Stimulated activated CD8-positive, alpha-beta memory T cell treated with anti-CD3 and anti-CD28 coated beads, Interleukin-15, amount 100 ng/mL, for 4 hours (primary cell): ENCODE results near the gene NAA38.
A peak's percentile ranks its signal among the peaks of the same experiment; 100 is the strongest.
"Not testable (repeated sequence)": the region's sequence is repeated elsewhere in the genome, so short reads cannot be mapped to it uniquely, and the experiment has no call there.

ENCODE experiments used
- DNase-seq, 2 donors: peaks; one replicate each; pipeline ENCODE4 v3.0.0-alpha.2; 2020; ENCODE audit warnings: low read depth in 2 of 2

The NAA38 gene

DNA sequence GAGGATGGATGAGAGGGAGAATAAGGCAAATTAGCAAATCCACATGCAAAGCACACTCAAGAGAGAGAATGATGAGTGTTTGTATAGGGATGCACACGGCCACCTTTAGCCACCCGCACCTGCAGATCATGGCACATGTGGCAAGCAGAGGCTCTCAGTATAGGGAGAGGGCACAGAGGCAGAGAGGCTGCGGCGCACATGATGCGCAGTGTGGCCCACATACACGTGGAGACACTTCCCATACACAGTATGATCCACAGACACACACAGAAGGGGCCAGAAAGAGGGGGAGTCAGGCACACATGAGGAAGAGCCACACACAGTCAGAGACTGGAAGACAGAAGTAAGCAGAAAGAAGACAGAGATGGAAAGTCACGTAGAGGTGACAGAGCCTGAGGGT, 24.7 kb upstream of the NAA38 start:
- no peak for DNase-seq

- no peak for DNase-seq
Measured at GRCh38 chr17:7881276-7882054, 24.1 kb upstream of the NAA38 start.

DNA sequence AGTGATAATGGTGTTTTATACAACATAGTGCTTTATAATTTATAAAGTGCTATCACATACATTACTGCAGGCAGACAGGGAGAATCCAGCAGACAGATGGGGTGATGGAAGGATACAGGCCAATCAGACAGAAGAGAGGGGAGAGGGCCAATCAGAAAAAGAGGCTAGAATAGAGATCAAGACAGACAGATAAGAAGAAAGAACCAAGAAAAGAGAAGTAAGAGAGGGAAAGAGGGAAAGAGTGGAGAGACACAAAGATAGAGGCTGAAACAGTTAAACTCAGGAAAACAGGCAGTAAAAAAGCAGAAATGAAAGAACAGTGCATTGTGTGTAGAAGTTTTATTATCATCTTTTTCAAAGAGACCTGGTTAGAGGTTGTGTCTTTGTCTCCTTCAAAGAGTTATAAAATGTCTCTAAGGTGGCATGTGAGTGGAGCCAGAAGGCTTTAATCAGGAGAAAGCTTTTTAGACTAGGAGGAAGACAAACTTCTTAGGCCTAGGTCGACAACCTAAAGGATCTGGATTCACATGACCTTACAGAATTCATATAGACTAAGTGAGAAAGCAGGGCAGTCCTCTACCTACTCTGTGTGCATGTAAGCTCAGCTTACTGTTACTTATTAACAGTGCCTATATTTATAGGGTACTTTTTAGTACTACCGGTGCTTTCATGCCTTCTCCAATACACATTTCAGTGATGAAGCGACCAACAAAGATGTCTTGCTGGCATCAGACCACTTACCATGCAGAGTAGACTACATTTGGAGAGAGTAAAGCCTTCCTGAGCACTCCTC, 22.9 kb upstream of the NAA38 start:
- no peak for DNase-seq

DNA sequence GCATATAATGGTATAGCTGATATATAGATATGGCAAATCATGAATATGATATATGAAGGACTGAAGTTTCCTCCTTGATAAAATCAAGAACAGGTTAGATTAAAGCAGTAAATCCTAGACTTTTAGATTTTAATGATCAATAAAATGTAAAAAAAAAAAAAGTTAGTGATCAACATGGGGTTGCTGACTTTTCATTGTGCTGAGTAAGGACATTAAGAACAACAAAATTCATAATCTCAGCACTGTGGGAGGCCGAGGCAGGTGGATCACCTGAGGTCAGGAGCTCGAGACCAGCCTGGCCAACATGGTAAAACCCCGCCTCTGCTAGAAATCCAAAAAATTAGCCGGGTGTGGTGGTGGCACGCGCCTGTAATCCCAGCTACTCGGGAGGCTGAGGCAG, 20.9 kb upstream of the NAA38 start:
- DNase-seq = no peak

DNA sequence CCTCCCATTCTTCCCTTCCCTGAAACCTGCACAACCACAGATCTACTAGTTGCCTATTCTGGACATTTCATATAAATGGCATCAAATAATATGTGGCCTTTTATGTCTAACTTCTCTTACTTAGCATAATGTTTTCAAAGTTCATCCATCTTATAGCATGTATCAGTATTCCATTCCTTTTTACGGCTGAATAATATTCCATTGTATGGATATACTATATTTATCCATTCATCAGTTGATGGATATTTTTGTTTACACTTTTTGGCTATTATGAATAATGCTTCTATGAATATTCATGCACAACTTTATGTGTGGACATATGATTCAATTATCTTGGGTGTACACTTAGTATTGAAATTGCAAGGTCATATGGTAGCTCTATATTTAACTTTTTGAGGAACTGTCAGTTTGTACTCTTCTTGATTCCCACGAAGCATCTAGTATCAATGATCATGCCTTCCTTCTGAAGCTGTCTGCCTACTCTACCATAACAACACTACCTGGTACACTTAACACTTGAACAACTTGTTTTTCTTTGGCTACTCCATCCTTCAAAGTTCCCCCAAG, 18.5 kb upstream of the NAA38 start:
- no peak for DNase-seq

DNA sequence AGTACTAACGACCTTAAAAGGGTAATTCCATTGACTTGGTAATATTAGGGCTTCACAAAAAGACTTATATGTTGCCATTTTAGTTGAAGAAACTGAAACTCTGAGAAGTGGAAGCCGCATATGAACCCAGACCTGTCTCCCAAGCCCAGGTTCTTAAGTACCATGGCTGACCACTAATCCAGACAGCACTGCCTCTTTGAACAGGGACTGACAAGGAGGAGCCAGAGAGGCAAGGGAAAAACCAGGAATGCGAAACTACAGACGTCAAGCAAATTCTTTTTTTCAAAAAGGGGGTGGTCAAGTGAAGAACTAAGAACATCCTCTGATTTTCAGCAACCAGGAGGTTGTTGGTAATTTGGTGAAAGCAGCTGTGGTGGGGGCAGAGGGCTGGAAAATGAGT, 15.7 kb upstream of the NAA38 start:
- no peak for DNase-seq

- no peak for DNase-seq
Measured at GRCh38 chr17:7867881-7868329, 10.5 kb upstream of the NAA38 start.

GRCh38 chr17:7864995-7865650, 7.8 kb upstream of the NAA38 start:
- DNase-seq = no peak

DNA sequence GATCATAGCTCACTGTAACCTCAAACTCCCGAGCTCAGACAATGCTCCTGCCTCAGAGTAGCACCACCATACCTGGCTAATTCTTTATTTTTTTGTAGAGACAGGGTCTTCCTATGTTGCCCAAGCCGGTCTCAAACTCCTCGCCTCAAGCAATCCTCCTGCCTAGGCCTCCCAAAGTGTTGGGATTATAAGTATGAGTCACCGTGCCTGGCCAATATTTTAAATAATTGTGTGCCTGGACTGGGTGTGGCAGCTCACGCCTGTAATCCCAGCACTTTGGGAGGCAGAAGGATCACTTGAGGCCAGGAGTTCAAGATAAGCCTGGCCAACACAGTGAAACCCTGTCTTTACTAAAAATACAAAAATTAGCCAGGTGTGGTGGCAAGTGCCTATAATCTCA, 7.0 kb upstream of the NAA38 start:
- not testable (repeated sequence) for DNase-seq

- no peak for DNase-seq
Measured at GRCh38 chr17:7862692-7863437, 5.5 kb upstream of the NAA38 start.

DNA sequence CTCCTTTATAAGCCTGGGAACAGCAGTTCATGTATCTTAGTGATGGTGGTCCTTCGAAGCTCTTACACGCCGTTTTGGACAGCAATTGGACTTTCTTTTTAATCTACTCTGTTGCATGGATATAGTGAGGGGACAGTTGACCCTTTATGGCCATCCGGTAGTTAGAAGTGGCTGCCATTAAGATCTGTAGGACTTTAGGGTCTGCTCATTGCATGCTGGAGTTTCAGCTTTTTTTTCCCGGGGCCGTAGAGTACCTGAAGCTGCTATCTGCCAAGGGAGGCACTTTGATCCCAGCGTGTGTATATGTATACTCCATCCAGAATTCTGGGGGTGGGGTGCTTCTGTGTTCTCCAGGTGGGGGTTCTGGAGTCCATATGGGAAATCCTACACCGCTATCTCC, 1.7 kb upstream of the NAA38 start:
- no peak for DNase-seq

DNA sequence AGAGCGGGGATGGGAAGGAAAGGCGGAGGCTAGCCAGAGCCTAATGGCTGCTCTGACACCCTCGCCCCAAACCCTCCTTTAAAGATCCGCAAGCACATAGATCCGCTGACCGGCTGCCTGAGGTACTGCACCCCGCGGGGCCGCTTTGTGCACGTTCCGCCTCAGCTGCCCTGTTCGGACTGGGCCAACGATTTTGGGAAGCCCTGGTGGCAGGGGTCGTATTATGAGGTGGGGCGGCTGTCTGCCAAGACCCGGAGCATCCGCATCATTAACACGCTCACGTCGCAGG, 1.1 kb upstream of the NAA38 start:
- no peak for DNase-seq

DNA sequence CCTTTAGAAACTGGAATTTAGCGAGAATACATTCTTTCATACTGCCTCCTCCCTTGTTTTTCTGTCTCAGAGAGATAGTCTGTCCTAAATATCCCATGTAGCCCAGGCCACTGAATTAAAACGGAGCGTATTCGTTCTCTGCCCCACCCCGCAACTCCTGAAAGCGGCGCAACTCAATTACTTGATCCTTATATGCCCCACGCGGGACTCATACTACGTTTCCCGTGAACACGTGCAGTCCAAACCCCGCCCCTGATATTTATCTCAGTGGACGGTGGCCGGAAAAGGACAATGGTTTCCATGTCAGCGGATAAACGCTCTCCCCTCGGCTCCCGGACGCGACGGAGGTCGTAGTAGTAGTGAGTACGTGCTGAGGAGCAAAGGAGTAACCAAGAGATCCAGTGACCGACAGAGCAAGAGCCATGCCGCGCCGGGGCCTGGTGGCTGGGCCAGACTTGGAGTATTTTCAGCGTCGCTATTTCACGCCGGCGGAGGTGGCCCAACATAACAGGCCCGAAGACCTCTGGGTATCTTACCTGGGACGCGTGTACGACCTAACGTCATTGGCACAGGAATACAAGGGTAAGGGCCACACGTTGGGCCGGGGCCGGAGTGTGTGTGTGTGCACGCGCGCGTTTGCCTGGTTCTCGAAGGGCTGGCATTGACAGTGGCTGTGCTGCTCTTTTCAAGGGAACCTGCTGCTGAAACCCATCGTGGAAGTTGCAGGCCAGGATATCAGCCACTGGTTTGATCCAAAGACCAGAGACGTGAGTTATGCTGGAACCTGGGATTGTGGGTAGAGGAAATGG, 558 bp upstream of the NAA38 start, which contains the start of gene CYB5D1:
TSS of gene CYB5D1 (plus strand) at position 291 of the 809 bp plus-strand sequence. CDS start at position 423, 132 bp downstream.
- DNase-seq = peak; percentile 71 to 80

- DNase-seq = no peak
Measured at GRCh38 chr17:7856011-7856810, 1.1 kb downstream of the NAA38 start.

DNA sequence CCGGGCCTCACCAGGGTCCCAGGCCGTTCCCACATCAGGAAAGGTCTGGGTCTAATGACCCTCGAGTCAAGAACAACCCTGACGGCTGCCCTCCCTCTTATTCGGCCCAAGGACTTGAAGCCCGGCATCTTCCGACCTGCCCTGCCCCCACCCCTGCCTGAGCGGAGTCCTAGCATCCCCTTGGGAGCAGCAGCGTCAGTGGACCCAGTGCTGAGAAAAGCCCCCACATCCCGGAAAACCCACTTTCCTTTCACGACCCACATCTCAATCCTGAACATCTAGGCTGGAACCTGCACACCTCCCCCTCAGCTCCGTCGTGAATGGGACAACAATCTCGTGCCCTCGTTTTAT, 1.7 kb downstream of the NAA38 start:
- no peak for DNase-seq

DNA sequence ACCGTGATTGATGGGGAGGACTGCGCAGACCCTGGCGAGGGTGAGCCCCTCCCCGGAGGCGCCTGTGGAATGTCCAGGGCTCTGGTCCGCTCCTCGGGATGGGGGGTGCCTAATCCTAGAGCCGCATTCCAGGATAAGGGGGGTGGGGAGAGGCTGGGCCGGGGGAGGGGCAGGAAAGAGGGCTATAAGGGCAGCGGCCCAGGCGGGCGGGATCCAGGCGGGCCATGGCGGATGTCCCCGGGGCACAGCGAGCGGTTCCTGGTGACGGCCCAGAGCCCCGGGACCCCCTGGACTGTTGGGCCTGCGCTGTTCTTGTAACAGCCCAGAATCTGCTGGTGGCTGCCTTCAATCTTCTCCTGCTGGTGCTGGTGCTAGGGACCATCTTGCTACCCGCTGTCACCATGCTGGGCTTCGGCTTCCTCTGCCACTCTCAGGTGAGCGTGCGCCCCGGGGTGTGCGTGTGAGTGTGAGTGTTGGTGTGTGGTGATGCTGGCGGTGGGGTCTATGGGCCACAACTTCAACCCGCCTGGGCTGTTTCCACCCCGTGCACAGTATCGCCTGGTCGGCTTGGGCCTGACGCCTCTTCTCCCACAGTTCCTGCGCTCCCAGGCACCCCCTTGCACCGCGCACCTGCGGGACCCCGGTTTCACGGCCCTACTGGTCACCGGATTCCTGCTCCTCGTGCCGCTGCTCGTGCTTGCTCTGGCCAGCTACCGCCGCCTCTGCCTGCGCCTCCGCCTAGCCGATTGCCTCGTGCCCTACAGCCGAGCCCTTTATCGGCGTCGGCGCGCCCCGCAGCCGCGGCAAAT, 2.3 kb downstream of the NAA38 start, which contains the start of gene TMEM88:
TSS of gene TMEM88 (plus strand) at position 216 of the 809 bp plus-strand sequence. CDS start at position 225, 9 bp downstream.
- no peak for DNase-seq

DNA sequence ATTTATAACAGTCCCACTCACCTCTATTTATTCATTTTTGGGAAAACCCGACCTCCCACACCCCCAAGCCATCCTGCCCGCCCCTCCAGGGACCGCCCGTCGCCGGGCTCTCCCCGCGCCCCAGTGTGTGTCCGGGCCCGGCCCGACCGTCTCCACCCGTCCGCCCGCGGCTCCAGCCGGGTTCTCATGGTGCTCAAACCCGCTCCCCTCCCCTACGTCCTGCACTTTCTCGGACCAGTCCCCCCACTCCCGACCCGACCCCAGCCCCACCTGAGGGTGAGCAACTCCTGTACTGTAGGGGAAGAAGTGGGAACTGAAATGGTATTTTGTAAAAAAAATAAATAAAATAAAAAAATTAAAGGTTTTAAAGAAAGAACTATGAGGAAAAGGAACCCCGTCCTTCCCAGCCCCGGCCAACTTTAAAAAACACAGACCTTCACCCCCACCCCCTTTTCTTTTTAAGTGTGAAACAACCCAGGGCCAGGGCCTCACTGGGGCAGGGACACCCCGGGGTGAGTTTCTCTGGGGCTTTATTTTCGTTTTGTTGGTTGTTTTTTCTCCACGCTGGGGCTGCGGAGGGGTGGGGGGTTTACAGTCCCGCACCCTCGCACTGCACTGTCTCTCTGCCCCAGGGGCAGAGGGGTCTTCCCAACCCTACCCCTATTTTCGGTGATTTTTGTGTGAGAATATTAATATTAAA, 3.1 kb downstream of the NAA38 start:
- no peak for DNase-seq

GRCh38 chr17:7853691-7854038, 3.7 kb downstream of the NAA38 start:
- no peak for DNase-seq
